Spinal cord (tissue), 10 donors: ENCODE measurements around the gene ALAS2. TPM values are rescaled to one million over a fixed set of nuclear protein-coding genes. Genes with fewer than 3 reads are reported as not detected.

Experiments used
- DNase-seq, 6 donors: peaks; one replicate each; pipeline versions ENCODE4 v3.0.0 to v3.0.0-alpha.2; 2013 to 2015; ENCODE audit warnings: low spot score in 6 of 6, low read depth in 4 of 6
- H3K27ac ChIP-seq: one replicate; pipeline ENCODE4 v1.5.1; 2013; ENCODE audit warnings: low read depth, low read length, control low read depth
- H3K27me3 ChIP-seq: one replicate; pipeline ENCODE4 v1.6.1; 2013; ENCODE audit warnings: low read length; ENCODE audit not compliant: control insufficient read depth, insufficient read depth
- H3K36me3 ChIP-seq: one replicate; pipeline ENCODE4 v1.6.1; 2013; ENCODE audit warnings: low read length; ENCODE audit not compliant: control insufficient read depth, insufficient read depth
- H3K4me1 ChIP-seq: one replicate; pipeline ENCODE4 v1.6.1; 2013; ENCODE audit warnings: low read length; ENCODE audit not compliant: control insufficient read depth, insufficient read depth
- H3K4me3 ChIP-seq: one replicate; pipeline ENCODE4 v1.5.1; 2013; ENCODE audit warnings: low read depth, low read length, control low read depth
- H3K9me3 ChIP-seq: one replicate; pipeline ENCODE4 v1.6.1; 2013; ENCODE audit warnings: low read length; ENCODE audit not compliant: control insufficient read depth, insufficient read depth
- WGBS: methylation state at CpG from one replicate; pipeline ENCODE4 v1.1.5; 2013; ENCODE audit warnings: missing lambda C conversion rate; ENCODE audit not compliant: insufficient coverage; 5-methylcytosine and 5-hydroxymethylcytosine counted together
- polyA plus RNA-seq, 2 donors: library from polyadenylated mRNA; unstranded; fragments of 120-200 nt; gene quantifications; one replicate each; pipeline ENCODE4 v1.2.1, GENCODE V29; 2013; ENCODE audit not compliant: insufficient read length in 2 of 2
- total RNA-seq, 2 donors: library from RNA; depleted of rRNA in 1 of 2; stranded (reverse); fragments of 120-200 nt in 1 of 2; fragments of >200 nt in 1 of 2; gene quantifications; one replicate each; pipeline versions ENCODE4 v1.2.3 to v1.2.4, GENCODE V29; 2013 to 2014
- donor health status: healthy.

ALAS2 gene
- total and polyA plus RNA-seq, 4 donors, result 11.0 to 188 (median 30.3) TPM

DNA sequence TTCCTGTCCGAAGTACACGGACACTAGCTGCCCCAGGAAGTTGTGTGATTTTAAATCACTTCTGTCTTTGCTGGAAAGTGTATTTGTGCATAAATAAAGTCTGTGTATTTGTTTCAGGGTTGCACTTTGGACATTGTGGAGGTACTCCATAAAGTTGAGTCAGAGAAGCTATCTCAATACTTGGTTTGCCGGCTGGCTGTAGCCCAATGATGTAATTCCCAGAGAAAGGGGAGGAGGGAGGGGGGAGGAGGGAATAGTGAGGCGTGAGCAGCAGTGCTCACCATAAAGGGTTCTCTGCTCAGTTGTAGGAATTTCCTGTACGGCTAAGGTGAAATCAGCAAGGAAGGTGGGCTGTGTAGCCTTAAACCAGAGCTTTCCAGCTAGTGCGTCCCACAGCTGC is 23.1 kb downstream of the ALAS2 start:
- DNase-seq, result no peak
- peaks cover 2% of the 10 kb centered on the region for H3K27me3 ChIP-seq
- H3K9me3 ChIP-seq, result no peaks in the 10 kb centered on the region
- H3K27ac ChIP-seq, result no peak overlapping the region
- no peak overlapping the region for H3K4me3 ChIP-seq
- no peaks in the 10 kb centered on the region for H3K4me1 ChIP-seq
- H3K36me3 ChIP-seq, result peaks cover 11% of the 10 kb centered on the region
- 63% methylated on average over 4 of the region's 6 CpGs for WGBS

- Histone ChIP-seq H3K27me3 (peaks cover 2% of the 10 kb centered on the region), H3K4me1 (no peaks in the 10 kb centered on the region), H3K4me3 (no peak overlapping the region), H3K36me3 (peaks cover 11% of the 10 kb centered on the region), H3K27ac (no peak overlapping the region), H3K9me3 (no peaks in the 10 kb centered on the region)
- DNase-seq, result no peak
- 82% methylated on average over 18 of the region's 18 CpGs for WGBS
Measured at GRCh38 chrX:55006827-55007621, 23.8 kb downstream of the ALAS2 start.

- Histone ChIP-seq H3K4me3 (no peak overlapping the region), H3K36me3 (peaks cover 11% of the 10 kb centered on the region), H3K27ac (no peak overlapping the region), H3K27me3 (peaks cover 2% of the 10 kb centered on the region), H3K9me3 (no peaks in the 10 kb centered on the region), H3K4me1 (no peaks in the 10 kb centered on the region)
- no peak for DNase-seq
Measured at GRCh38 chrX:55005256-55005655, 25.5 kb downstream of the ALAS2 start.

DNA sequence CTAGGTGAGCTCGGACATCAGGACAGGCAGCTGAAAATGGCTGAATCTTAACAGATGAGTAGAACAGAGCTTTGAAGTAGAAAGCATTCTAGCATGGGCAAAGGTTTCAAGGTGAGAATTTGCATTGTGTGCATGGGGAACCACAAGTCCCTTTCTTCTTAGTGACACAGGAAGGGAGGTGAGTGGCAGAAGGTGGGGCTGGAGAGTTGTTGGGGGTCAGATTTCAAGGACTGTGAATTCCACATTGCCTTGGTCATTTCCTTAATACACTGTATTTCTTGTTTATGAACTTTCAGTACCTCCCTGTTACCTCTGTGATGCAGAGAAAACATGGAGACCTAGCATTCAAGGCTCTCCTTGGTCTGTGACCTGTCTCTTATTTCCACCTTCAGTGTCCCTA is 26.5 kb downstream of the ALAS2 start:
- no peaks in the 10 kb centered on the region for H3K4me1 ChIP-seq
- peaks cover 11% of the 10 kb centered on the region for H3K36me3 ChIP-seq
- H3K27ac ChIP-seq, result no peak overlapping the region
- H3K4me3 ChIP-seq, result no peak overlapping the region
- no peaks in the 10 kb centered on the region for H3K27me3 ChIP-seq
- DNase-seq, result no peak
- WGBS, result 69% methylated on average over 1 of the region's 1 CpG
- H3K9me3 ChIP-seq, result no peaks in the 10 kb centered on the region

GRCh38 chrX:54999717-55000598 is 30.8 kb downstream of the ALAS2 start, which contains the start of gene APEX2:
APEX2 (plus strand) TSS chrX:55000363; CDS start chrX:55000423, 60 bp downstream.
- Histone ChIP-seq H3K4me1 (no peaks in the 10 kb centered on the region), H3K9me3 (no peaks in the 10 kb centered on the region), H3K27ac (peak within 1 kb of the TSS; percentile 91), H3K4me3 (peak within 1 kb of the TSS; percentile 69), H3K27me3 (peaks cover 5% of the 10 kb centered on the region), H3K36me3 (no peaks in the 10 kb centered on the region)
- DNase-seq, result peak; percentile 70 to 97 (median 77)
- WGBS, result 28% methylated on average over 54 of the region's 55 CpGs

- H3K4me1 ChIP-seq, result no peaks in the 10 kb centered on the region
- no peaks in the 10 kb centered on the region for H3K9me3 ChIP-seq
- no peak overlapping the region for H3K27ac ChIP-seq
- DNase-seq, result no peak
- no peaks in the 10 kb centered on the region for H3K36me3 ChIP-seq
- H3K27me3 ChIP-seq, result peaks cover 5% of the 10 kb centered on the region
- no peak overlapping the region for H3K4me3 ChIP-seq
Measured at GRCh38 chrX:54995621-54996020, 35.2 kb downstream of the ALAS2 start.

DNA sequence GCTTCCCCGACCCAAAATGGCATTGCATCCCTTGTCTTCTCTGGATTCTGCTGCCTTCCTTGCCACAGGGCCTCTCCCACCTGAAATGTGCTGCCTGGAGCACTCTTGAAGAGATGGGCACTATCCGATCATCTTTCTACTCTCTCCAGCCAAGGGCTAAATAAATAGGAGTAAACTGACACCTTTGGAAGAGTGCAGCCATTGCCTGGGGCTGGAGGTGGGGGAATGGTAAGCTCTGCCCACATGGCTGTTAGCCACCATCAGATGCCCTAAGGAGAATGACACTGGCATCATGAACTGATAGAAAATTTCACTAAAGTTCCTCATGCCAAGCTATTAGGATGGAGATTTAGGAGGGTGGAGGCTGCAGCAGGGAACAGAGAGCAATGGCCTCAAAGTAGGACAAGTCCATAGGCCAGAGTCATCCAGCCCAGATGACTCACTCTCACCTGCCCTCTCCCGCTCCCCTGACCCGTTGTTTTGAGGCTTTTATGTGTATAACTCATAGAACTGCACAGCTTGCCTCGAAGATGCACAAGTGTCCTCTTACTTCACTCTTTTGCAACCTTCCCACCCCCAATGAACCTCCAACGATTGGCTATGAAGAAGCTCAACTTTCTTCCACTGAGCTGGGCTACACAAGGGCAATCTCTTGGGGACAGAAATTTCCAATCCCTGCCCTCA is 36.0 kb downstream of the ALAS2 start:
- H3K4me3 ChIP-seq, result no peak overlapping the region
- H3K36me3 ChIP-seq, result no peaks in the 10 kb centered on the region
- H3K4me1 ChIP-seq, result no peaks in the 10 kb centered on the region
- H3K9me3 ChIP-seq, result no peaks in the 10 kb centered on the region
- no peak overlapping the region for H3K27ac ChIP-seq
- peaks cover 5% of the 10 kb centered on the region for H3K27me3 ChIP-seq
- 79% methylated on average over 5 of the region's 6 CpGs for WGBS
- DNase-seq, result no peak

DNA sequence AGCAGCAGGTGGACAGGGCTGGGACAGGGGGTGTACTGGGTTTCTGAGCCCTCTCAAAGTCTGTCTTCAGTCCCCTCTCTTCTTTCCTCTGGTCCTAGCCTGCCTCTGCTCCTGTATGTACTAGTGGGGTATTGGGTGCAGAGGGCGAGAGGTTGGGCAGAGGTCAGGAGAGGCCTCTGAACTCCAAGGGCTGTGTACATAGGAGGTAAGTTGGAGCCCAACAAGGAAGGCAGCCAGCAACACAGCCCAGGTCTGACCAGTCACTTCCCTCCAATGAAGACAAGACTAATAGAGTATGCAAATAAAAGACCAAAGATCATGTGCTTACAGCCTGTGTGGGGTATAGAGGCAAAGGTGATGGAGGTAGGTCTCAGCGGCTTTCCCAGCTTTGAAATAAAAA is 36.7 kb downstream of the ALAS2 start, which contains the start of gene PFKFB1:
Gene PFKFB1 (minus strand): TSS at position 90 of the 400 bp plus-strand sequence. CDS start 181 bp downstream, outside the sequence.
- no CpG with 5 or more reads among the region's 2 CpGs for WGBS
- Histone ChIP-seq H3K9me3 (no peaks in the 10 kb centered on the region), H3K36me3 (no peaks in the 10 kb centered on the region), H3K27me3 (peaks cover 5% of the 10 kb centered on the region), H3K4me3 (no peak within 1 kb of the TSS), H3K4me1 (no peaks in the 10 kb centered on the region), H3K27ac (no peak within 1 kb of the TSS)
- DNase-seq, result no peak

DNA sequence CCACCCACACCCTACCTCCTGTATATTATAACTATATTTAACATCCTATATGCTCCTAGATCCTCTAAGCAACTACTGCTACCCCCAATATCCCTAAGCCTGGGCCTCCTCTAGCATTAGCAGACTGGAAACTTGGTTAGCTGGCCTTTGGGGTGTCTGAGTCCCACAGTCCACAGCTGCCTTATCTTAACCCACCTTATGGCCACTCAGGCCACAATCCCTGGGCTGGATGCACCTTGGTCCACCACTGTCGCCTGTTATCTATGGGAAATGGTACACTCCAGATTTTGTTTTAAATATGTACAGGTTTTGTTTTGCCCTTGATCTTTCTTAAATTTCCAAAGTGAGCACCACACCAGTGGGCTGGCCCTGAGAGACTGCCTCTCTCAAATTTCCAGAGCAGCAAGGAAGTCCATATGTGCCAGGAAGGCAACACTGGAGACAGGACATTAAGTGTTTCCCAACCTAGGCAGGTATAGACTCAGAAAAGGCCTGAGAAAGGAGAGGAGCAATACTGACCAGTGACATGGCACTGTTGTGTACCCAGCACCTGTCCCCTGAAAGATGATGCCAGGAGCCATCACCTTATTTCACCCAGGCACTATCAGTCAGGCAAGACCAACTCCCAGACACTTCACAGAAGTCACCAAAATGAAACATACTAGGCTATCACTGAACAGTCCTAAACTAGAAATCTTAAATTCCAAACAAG is 37.7 kb downstream of the ALAS2 start:
- peaks cover 5% of the 10 kb centered on the region for H3K27me3 ChIP-seq
- no CpG with 5 or more reads among the region's 1 CpG for WGBS

More for the DNA sequence above, 37.7 kb downstream of the ALAS2 start:
- Histone ChIP-seq H3K4me3 (no peak overlapping the region), H3K36me3 (no peaks in the 10 kb centered on the region), H3K4me1 (no peaks in the 10 kb centered on the region), H3K9me3 (no peaks in the 10 kb centered on the region), H3K27ac (no peak overlapping the region)
- no peak for DNase-seq
